ENCODE measurements around the gene NT5C1A.

The NT5C1A gene

DNA sequence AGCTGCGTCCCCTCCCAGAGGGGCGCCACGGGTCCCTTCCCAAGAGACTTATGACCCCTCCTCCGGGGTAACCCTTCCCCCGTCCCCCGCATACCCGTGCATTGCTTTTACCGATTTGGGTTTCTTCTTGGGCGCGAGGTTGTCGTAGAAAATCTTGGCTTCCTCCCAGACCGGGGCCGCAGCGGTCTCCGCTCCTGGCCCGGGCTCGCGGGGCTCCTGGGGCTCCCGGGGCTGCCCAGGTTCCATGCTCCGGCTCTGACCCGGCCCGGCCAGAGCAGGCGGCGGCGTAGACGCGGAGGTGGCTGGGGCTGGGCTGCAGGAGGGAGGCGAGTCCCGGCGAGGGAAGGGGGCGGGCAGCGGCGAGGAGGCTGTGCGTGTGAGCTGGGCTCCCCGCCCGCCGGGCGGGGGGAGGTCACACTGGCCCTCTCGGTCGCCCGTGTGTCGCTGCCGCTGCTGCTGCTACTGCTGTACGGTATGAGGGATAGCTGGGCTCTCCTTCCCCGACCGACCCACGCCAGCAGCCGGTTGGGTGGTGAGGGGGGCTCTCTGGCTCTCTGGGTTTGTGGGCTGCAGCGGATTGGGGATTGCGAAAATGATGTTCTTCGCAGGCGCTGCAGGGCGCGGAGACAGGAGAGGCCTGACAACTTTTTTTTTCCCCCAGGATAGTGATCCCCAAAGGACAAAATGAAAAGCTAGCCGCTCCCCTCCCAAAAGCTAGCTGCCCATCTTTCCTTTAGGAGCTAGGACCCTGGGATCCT, at the start of gene NT5C1A:
Gene NT5C1A, minus strand, starts transcription at position 315 of the 758 bp plus-strand sequence. Its CDS starts 69 bp downstream, at position 246.
- DNase-seq: no peak

- DNase-seq: no peak
These were observed 49.8 kb upstream of the NT5C1A start for GRCh38 chr1:39721664-39722063.

DNA sequence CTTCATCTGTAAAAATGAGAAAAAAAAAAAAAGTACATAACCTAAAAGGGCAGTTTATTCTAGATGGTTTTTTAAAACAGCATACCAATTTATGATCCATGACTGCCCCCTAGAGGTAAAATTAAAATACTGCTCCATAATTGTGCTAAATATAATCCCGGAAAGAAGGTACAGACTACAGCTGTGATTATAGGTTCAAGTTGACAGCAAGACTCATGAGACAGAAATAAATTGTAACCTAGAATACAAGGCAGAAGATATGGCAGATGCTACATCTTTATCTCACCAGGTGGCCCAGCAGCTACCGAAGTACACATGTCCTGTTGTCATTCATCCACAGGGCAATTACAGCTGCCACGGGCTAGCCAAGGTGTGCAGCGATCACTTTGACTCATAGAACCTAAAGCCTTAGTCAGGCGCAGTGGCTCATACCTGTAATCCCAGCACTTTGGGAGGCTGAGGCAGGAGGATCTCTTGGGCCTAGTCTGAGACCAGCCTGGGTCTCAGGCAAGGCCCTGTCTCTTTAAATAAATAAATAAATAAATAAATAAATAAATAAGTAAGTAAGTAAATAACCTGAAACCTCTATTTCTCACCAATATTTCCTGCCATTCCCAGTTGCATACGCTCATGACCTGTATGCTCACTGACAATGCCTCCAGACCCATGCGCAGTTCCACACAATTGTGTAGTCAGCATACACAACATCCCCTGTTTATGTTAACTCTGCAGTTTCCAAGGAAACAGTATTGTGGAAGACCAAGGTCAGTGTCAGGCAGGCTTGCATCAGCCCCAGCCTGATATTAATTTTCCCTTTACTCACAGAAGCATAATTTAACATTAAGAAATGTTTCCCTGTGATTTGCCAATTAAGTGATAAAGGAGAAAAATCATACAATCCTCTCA, 48.4 kb upstream of the NT5C1A start:
- peak; percentile 100 for DNase-seq

- DNase-seq: no peak
These were observed 45.9 kb upstream of the NT5C1A start for GRCh38 chr1:39717809-39718208.

GRCh38 chr1:39713557-39713956, 41.6 kb upstream of the NT5C1A start:
- no peak for DNase-seq

- no peak for DNase-seq
These were observed 40.0 kb upstream of the NT5C1A start for GRCh38 chr1:39711966-39712340.

- DNase-seq: no peak
These were observed 39.4 kb upstream of the NT5C1A start for GRCh38 chr1:39711104-39711965.

DNA sequence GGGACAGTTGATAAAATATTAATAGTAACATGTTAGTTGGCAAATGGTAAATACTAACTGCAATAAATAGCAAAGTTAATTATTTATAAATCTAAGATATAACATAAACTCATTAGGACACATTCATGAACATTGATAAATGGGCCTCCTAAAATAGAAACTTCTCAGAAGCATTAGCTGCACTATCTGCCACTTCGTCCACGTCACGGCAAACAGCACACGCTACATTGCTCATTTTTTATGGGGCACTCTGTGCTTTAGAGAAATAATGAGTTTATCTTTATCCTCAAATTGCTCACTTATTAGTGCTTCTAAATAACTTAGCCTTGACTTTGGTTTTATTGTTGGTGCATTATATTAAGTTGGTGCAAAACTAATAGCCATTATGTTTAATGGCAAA, 35.6 kb upstream of the NT5C1A start:
- DNase-seq: no peak

- DNase-seq: no peak
These were observed 32.9 kb upstream of the NT5C1A start for GRCh38 chr1:39704757-39705156.

- DNase-seq: peak; percentile 100
These were observed 29.1 kb upstream of the NT5C1A start for GRCh38 chr1:39701049-39701439.

- DNase-seq: no peak
These were observed 28.4 kb upstream of the NT5C1A start for GRCh38 chr1:39700348-39700747.

DNA sequence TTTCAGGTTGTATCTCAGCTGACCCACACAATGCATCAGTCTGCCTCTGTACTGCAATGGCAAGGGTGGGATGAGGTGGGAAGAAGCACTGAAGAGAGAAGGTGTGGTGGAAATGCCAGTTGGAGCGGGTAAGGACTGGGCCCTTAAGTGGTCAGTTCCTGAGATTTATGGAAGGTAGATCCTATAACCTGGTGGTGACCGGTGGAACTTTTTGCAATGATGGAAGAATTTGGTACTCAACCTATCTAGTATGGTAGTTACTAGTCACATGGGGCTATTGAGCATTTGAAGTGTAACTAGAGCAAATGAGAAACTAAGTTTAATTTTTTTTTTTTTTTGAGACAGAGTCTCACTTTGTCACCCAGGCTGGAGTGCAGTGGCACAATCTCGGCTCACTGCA, 27.5 kb upstream of the NT5C1A start:
- DNase-seq: no peak

DNA sequence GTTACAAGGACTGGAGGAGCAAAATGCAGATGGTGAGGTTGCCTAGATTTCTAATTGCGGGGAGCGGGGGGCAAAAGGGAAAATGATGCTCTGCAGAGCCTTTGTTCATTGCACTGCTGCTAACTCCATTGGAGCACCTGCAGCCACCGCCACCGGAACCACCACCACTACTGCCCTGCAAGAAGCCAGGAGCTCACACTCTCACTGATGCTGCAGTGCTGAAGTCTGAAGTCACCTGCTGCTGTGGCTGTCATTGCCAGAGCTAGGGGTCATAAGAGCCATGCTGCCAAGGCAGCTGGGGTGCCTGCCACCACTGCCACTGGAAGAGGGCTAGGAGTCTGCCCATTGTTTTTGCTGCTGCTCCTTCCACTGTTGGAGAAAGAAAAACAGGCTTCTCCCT, 26.7 kb upstream of the NT5C1A start:
- no peak for DNase-seq

GRCh38 chr1:39696448-39696847, 24.5 kb upstream of the NT5C1A start:
- DNase-seq: no peak

DNA sequence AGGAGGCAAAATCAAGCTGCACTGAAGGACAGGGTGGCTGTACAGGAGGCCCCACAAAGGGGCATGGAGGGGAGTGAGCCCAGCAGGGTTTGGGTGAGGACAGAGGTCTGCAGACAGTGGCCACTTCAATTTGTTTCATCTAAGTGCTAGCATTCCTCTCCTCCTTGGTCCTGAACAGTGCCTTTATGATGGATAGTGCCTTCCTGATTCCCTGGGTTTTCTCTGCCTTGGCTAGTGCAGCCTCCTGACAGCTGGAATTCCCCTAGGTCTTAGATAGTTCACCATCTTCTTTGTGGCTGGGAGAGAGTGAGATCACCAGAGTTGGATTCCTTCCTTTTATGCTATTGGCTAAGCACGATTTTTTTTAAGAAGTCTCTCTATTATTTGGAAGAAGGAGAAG, 23.1 kb upstream of the NT5C1A start:
- DNase-seq: no peak

- no peak for DNase-seq
These were observed 22.1 kb upstream of the NT5C1A start for GRCh38 chr1:39694026-39694425.

- peak; percentile 100 for DNase-seq
These were observed 20.5 kb upstream of the NT5C1A start for GRCh38 chr1:39692152-39693074.

DNA sequence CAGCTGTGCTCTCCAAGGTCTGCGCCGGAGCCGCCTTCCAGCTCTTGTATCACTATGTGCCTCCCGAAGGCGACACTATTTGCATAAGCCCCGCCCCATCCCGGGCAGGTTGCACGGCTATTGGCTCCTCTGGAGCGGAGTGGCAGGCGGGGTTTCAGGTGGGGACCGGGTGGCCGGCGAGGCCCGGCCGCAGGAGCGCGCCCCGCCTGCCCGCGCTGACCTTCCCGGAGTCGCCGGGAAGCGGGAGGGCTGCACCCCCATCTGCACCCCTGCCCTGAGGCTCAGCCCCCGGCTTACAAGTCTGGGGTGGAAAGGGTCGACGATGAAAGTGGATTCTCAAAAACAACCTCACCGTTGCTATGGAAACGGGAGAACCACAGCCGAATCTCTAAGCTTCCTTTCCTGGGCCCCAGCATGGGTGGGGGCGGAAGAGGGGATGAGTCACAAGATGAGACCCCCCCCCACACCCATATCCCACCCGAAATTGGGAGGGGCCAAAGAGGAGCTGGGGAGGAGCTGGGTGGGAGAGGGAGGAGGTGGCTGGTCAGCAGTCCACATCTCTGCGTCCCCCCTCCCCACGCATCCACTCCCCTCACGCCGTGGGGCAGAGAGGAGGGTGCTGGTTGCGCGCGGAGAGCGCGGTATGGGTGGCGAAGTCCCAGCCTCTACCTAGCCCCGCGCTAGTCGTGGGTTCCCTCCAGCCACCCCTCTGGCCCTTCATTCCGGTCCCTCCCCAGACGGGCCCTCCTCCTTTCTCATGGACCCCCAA, 19.7 kb upstream of the NT5C1A start, which contains the start of gene HPCAL4:
Gene HPCAL4, minus strand, starts transcription at position 51 of the 769 bp plus-strand sequence. CDS start 6,830 bp downstream, outside the sequence.
- peak; percentile 100 for DNase-seq

GRCh38 chr1:39690794-39691382, 19.0 kb upstream of the NT5C1A start:
- no peak for DNase-seq

DNA sequence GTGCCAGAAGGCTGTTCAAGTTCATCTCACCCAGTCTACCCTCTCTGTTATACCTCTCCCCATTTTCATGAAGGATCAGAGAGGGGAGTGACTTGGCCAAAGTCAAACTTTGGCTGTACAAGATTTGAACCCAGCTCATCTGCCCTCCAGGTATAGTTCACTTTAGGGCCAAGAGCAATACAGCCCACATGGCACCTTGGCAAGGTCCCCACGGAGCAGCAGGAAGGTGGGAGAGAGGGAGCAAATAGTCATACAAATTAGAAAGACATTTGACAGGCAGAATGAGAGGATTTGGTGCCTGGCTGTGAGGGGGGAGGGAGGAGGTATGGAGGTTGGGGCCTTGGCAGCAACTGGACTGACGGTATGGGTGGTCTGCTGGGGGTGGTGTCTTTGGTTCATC, 18.3 kb upstream of the NT5C1A start:
- no peak for DNase-seq

DNA sequence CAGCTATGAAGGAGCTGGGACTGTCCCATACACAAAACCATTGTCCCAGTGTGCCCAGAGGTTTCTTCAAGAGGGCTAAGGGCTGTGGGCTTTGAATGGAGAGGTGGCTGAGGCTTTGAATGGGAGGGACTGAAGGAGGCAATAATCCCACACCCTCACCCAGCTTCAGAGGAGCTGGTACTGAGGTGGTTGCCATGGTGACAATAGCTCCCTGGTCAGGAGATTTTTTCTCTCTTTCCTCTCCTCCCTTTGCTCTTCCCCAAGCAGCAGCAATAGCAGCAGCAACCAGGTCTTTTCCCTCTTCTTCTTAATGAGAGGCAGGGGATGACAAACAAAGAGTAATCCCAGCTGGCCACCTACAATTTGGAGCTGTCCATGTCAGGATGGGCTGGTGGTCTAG, 17.7 kb upstream of the NT5C1A start:
- DNase-seq: peak; percentile 100
